Retinal pigment epithelial cell (primary cell): ENCODE measurements around the gene ZNF672.
"Not testable (repeated sequence)": the region's sequence is repeated elsewhere in the genome, so short reads cannot be mapped to it uniquely, and the experiment has no call there.

Source experiments
- DNase-seq: peaks from one replicate; pipeline ENCODE4 v3.0.0-alpha.2; 2010; ENCODE audit warnings: low read depth
- H3K4me3 ChIP-seq: 2 replicates; pipeline ENCODE4 v1.5.1; 2011; ENCODE audit warnings: mild to moderate bottlenecking, low read length, control low read depth, moderate library complexity
- CTCF ChIP-seq: conservative IDR thresholded peaks from 2 replicates; pipeline ENCODE4 v1.5.1; 2011; ENCODE audit warnings: low read depth, low read length, control low read depth, inconsistent platforms

The ZNF672 gene

GRCh38 chr1:248837781-248838356 is at the start of gene ZNF672:
Gene ZNF672, plus strand, starts transcription at chr1:248838224. Its CDS starts 9,051 bp downstream, at chr1:248847275.
- DNase-seq = peak; percentile 92
- no peak for TF ChIP-seq CTCF
- peak within 1 kb of the TSS; percentile 77 for H3K4me3 ChIP-seq

DNA sequence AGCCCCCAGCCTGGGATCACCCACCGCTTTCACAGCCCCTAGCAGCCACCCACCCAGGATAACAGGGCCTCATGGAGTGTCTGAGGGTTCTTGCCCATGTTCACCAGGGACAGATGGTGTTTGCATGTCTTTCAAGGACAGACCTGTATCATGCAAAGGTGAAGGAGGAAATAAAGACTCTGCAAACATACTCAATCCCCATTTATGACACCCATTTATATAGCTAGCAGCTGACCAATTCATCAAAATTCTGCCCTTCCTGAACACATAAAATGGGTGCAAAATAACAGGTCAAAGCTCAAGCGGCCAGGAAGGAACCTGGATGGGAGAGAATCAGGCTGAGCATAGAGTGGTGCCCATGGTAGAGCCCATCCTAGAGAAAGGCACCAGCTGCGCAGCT is 49.7 kb upstream of the ZNF672 start:
- H3K4me3 ChIP-seq = no peak overlapping the region
- DNase-seq = no peak
- no peak for TF ChIP-seq CTCF

GRCh38 chr1:248789337-248789736 is 48.7 kb upstream of the ZNF672 start:
- H3K4me3 ChIP-seq, DNase-seq: not testable (repeated sequence)

DNA sequence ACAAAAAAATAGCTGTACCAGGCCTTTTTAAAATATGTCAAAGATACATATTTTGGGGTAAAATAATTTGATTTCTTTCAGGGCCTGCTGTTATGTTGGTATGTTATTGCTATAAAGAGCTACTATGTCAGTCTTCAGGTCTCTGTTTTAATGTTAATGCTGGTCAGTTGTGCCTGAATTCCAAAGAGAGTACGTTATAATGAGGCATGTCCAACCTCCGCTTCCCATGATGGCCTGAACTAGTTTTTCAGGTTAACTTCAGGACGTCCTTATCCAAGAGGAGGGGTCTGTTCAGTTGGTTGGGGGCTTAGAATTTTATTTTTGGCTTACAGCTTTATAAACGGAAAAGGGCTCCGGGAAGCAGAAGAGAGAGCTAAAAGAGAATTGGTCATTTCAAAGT is 47.6 kb upstream of the ZNF672 start:
- no peak overlapping the region for H3K4me3 ChIP-seq
- no peak for DNase-seq
- TF ChIP-seq CTCF = no peak

- no peak for TF ChIP-seq CTCF
- H3K4me3 ChIP-seq = no peak overlapping the region
- no peak for DNase-seq
Observed at GRCh38 chr1:248791010-248791409, 47.0 kb upstream of the ZNF672 start.

DNA sequence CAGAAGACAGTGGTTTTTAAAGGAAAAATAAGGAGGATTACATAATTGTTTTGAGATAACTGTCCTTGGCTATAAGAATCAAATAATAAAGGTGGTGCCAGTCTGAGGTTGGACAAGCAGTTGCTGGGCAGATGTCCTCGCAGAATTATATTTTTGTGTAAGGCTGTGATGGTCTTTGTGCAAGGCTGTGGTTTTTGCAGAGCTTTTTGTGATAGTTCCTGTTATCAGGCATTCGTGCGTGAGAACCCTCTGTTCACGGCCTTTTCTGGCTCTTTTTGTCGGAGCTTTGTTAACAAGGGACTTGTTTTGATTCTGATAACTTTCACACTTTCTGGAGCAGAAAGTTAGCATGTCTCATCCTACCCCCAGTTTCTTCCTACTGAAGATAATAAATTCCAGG is 45.7 kb upstream of the ZNF672 start:
- TF ChIP-seq CTCF = no peak
- no peak for DNase-seq
- no peak overlapping the region for H3K4me3 ChIP-seq

DNA sequence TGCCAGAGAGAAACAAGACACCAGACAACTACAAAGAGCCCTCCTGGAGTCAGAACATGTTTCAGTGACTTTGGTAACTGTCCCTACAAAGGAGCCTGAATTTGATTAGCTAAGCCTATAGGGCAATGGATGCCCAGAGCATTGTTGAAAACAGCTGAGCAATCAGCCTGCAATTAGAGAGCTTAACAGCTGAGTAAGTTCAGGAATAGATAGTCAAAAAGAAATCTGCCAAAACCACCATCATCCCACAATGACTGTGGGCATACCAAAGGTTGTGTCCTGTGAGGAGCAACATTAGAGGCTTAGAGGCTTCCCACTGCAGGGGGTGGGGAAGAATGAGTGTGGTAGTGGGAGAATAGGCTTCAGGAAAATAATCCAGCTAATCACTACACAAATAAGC is 44.4 kb upstream of the ZNF672 start:
- DNase-seq = no peak
- no peak for TF ChIP-seq CTCF
- H3K4me3 ChIP-seq = no peak overlapping the region

- not testable (repeated sequence) for DNase-seq
Observed at GRCh38 chr1:248794663-248795062, 43.4 kb upstream of the ZNF672 start.

More at GRCh38 chr1:248794663-248795062, 43.4 kb upstream of the ZNF672 start:
- not testable (repeated sequence) for H3K4me3 ChIP-seq
